Left ventricle myocardium inferior (tissue), 1 donor: ENCODE data around the gene PPP5C. TPM values are rescaled to one million over a fixed set of nuclear protein-coding genes. Genes with fewer than 3 reads are reported as not detected.

Source experiments
- DNase-seq: peaks from one replicate; pipeline ENCODE4 v3.0.0-alpha.2; 2020
- H3K27ac ChIP-seq: fragments of 200-600 bp; replicated peaks from 2 replicates; pipeline ENCODE4 v1.8.0; 2021
- H3K27me3 ChIP-seq: fragments of 200-600 bp; 2 replicates; pipeline ENCODE4 v1.8.0; 2021; ENCODE audit warnings: low read depth
- H3K36me3 ChIP-seq: fragments of 200-600 bp; 2 replicates; pipeline ENCODE4 v1.8.0; 2021
- H3K4me1 ChIP-seq: fragments of 200-600 bp; 2 replicates; pipeline ENCODE4 v1.8.0; 2021
- H3K4me3 ChIP-seq: fragments of 200-600 bp; 2 replicates; pipeline ENCODE4 v1.8.0; 2021; ENCODE audit warnings: mild to moderate bottlenecking, moderate library complexity
- H3K9me3 ChIP-seq: fragments of 200-600 bp; replicated peaks from 2 replicates; pipeline ENCODE4 v1.8.0; 2021
- intact Hi-C: fragments of 100-400 bp; cut with micrococcal nuclease; formaldehyde crosslinking; loops from one replicate; pipeline ENCODE4 v1.11.0; 2022
- total RNA-seq: library from RNA; stranded (reverse); fragmentation: NEBNext Ultra II Directional; extraction: Animal tissue kit (Norgen Biotek cat#: 25700); gene quantifications from one replicate; pipeline ENCODE4 v1.2.1, GENCODE V29; 2021
- TF ChIP-seq, protein P1 (sequence below): fragments of 200-600 bp; IDR thresholded peaks from 2 replicates; pipeline ENCODE4 v1.8.0; 2021; ENCODE audit warnings: antibody characterized with exemption, mild to moderate bottlenecking, borderline replicate concordance
- donor health status: DM: no; HTN: yes; CAD: no; lungs with severe emphysema.

PPP5C gene
- total RNA-seq, 1 donor from 2014 or later = 70.8 TPM

DNA sequence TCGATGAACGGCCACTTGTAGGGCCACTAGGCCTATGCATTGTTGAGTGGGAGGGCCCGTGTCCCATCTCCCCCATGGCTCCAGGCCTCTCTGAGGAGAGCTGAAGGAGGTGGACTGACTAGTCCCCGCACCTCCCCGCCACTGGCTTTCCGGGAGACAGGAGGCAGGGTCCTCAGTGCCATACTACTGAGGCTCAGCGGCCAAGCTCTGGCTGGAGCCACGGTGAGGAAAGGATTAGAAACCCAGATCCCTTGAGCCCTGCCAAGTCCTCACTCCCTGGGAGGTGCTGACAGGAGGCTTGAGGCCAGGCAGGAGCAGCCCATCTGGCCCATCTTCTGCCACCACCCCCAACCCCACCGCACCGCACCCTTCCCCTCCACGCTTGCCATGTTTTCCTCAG lies 37.5 kb downstream of the PPP5C start:
- peaks cover 64% of the 10 kb centered on the region for H3K36me3 ChIP-seq
- intact Hi-C loops = no loop called here
- H3K4me1 ChIP-seq = peaks cover 40% of the 10 kb centered on the region
- peak; percentile 46 for DNase-seq
- H3K4me3 ChIP-seq = no peak overlapping the region
- H3K27ac ChIP-seq = peak overlapping the region; percentile 51
- no peaks in the 10 kb centered on the region for H3K27me3 ChIP-seq
- no peaks in the 10 kb centered on the region for H3K9me3 ChIP-seq
- TF ChIP-seq, protein P1, sequence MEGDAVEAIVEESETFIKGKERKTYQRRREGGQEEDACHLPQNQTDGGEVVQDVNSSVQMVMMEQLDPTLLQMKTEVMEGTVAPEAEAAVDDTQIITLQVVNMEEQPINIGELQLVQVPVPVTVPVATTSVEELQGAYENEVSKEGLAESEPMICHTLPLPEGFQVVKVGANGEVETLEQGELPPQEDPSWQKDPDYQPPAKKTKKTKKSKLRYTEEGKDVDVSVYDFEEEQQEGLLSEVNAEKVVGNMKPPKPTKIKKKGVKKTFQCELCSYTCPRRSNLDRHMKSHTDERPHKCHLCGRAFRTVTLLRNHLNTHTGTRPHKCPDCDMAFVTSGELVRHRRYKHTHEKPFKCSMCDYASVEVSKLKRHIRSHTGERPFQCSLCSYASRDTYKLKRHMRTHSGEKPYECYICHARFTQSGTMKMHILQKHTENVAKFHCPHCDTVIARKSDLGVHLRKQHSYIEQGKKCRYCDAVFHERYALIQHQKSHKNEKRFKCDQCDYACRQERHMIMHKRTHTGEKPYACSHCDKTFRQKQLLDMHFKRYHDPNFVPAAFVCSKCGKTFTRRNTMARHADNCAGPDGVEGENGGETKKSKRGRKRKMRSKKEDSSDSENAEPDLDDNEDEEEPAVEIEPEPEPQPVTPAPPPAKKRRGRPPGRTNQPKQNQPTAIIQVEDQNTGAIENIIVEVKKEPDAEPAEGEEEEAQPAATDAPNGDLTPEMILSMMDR = no peak

DNA sequence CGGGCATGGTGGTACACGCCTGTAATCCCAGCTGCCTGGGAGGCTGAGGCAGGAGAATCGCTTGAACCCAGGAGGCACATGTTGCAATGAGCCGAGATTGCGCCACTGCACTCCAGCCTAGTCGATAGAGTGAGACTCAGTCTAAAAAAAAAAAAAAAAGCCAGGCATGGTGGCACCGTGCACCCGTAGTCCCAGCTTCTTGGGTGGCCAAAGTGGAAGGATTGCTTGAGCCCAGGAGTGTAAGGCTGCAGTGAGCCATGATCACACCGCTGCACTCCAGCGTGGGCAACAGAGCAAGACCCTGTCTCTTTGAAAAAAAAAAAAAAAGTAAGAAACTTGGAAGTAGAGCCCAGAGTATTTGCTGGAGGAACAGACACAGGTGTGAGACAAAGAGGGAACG lies 38.7 kb downstream of the PPP5C start:
- TF ChIP-seq, protein P1 = no peak
- no peaks in the 10 kb centered on the region for H3K27me3 ChIP-seq
- intact Hi-C loops = no loop called here

DNA sequence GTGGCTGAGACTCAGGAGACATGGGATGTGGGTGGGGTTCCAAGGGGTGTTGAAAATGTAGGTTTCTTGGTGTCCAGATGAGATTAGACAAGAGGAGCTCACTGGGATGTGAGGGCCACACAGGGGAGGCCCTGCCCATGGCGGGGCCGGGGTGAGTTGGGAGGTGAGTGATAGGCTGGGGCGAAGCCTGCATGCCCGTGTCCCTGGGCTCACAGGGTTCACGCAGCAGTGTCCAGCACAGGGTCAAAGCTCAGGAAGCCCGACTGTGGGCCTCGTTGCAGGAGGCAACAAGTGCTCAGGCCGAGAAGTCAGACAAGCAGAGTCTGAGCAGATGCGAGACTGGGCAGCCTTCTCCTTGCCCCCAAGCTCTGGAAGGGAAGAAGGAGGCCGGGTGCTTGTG lies 39.3 kb downstream of the PPP5C start:
- H3K9me3 ChIP-seq = no peaks in the 10 kb centered on the region
- peaks cover 81% of the 10 kb centered on the region for H3K36me3 ChIP-seq
- H3K4me1 ChIP-seq = peaks cover 25% of the 10 kb centered on the region
- no peaks in the 10 kb centered on the region for H3K27me3 ChIP-seq
- intact Hi-C loops = no loop called here
- DNase-seq = no peak
- TF ChIP-seq, protein P1 = no peak
- H3K4me3 ChIP-seq = no peak overlapping the region
- H3K27ac ChIP-seq = no peak overlapping the region

More for the DNA sequence above, 38.7 kb downstream of the PPP5C start:
- peaks cover 29% of the 10 kb centered on the region for H3K4me1 ChIP-seq
- H3K27ac ChIP-seq = no peak overlapping the region
- H3K4me3 ChIP-seq = no peak overlapping the region
- peaks cover 76% of the 10 kb centered on the region for H3K36me3 ChIP-seq
- no peak for DNase-seq
- no peaks in the 10 kb centered on the region for H3K9me3 ChIP-seq

DNA sequence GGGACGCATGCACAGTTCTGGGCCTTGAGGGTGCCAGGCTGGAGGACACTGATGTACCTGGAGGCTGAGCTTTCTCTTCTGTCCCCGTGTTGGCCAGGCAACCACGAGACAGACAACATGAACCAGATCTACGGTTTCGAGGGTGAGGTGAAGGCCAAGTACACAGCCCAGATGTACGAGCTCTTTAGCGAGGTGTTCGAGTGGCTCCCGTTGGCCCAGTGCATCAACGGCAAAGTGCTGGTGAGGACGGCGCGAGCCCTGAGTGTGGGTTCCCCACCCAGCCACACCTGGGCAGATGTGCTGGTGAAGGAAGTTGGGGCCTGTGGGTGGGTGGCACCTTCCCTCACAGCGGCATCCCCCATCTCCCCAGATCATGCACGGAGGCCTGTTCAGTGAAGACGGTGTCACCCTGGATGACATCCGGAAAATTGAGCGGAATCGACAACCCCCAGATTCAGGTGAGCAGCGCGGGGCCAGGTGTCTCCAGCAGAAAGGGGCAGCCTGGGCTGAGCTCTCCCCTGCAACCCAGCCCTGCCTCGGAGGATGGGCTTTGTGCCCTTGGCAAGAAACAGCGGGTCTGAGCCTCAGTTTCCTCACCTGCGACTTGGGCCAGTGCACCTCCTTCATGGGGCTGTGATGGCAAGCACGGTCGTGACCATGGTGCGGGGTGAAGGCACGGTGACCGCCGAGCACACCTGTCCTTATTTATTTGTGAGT lies 40.3 kb downstream of the PPP5C start:
- no peak for DNase-seq
- TF ChIP-seq, protein P1 = no peak
- intact Hi-C loops = no loop called here
- no peaks in the 10 kb centered on the region for H3K9me3 ChIP-seq
- H3K4me3 ChIP-seq = no peak overlapping the region
- H3K4me1 ChIP-seq = peaks cover 25% of the 10 kb centered on the region
- H3K27ac ChIP-seq = no peak overlapping the region
- peaks cover 82% of the 10 kb centered on the region for H3K36me3 ChIP-seq
- H3K27me3 ChIP-seq = no peaks in the 10 kb centered on the region

DNA sequence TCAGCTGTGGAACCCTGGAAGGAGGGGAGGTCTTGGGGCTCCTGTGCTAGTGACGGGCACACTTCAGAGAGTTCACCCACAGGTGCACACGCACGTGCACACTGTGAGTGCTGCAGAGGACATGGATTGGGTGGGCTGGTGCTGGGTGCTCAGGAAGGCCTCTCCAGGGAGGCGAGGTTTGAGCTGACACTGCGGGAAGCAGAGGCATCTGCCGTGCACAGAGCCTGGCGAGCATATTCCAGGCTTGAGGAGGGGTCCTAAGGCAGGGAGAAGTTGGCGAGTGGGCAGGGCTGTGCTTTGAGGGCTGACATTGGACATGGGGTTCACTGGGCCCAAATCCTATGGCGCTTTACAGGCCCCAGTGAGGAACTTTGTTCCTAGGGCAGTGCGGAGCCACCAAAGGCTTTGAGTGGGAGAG lies 40.8 kb downstream of the PPP5C start:
- DNase-seq = no peak
- Histone ChIP-seq H3K36me3 (peaks cover 80% of the 10 kb centered on the region), H3K4me3 (no peak overlapping the region), H3K27me3 (no peaks in the 10 kb centered on the region), H3K4me1 (peaks cover 25% of the 10 kb centered on the region), H3K9me3 (no peaks in the 10 kb centered on the region), H3K27ac (no peak overlapping the region)
- TF ChIP-seq, protein P1 = no peak
- intact Hi-C loops = no loop called here
